Testis (tissue), 2 donors: ENCODE measurements around the gene PROKR2.

Experiments used
- CTCF ChIP-seq, 3 experiments: fragments of 450-650 bp in 2 of 3; fragments of 200-600 bp in 1 of 3; sonication (generic) in 1 of 3; IDR thresholded peaks; one replicate each; pipeline ENCODE4 v1.5.1; 2016 to 2019; ENCODE audit warnings: antibody characterized with exemption in 3 of 3, mild to moderate bottlenecking in 2 of 3, moderate library complexity in 1 of 3
- POLR2A ChIP-seq: fragments of 450-650 bp; IDR thresholded peaks from one replicate; pipeline ENCODE4 v1.6.1; 2017; ENCODE audit warnings: antibody characterized with exemption, mild to moderate bottlenecking, moderate library complexity

- TF ChIP-seq CTCF (IDR thresholded peaks at IDR 0.05) (no peak), POLR2A (no peak)
These were observed 17.9 kb downstream of the PROKR2 start for GRCh38 chr20:5298811-5299210.
